RWPE1 (cell line): ENCODE results near the gene DNMT3A.

Source experiments
- CTCF ChIA-PET: fragments of 350-600 bp; sonication (Branson Sonifier 250); formaldehyde crosslinking; extraction: SDS; loops from one replicate; lab custom pipeline; 2021; lab: Yijun Ruan, JAX
- POLR2A ChIA-PET: fragments of 400-600 bp; formaldehyde crosslinking; extraction: SDS; loops from one replicate; lab custom pipeline; 2020; ENCODE audit warnings: antibody characterized with exemption; ENCODE audit not compliant: low non-redundant PET; lab: Yijun Ruan, JAX
- DNase-seq: peaks from one replicate; pipeline ENCODE4 v3.0.0; 2012; ENCODE audit warnings: low spot score
- H3K27ac ChIP-seq: fragments of 450-650 bp; 2 replicates; pipeline ENCODE4 v1.5.1; 2017
- CTCF ChIP-seq: fragments of 450-650 bp; conservative IDR thresholded peaks from 2 replicates; pipeline ENCODE4 v1.5.1; 2017; ENCODE audit warnings: low read depth, mild to moderate bottlenecking

The DNMT3A gene

GRCh38 chr2:25281522-25281921 is 60.2 kb downstream of the DNMT3A start:
- ChIA-PET POLR2A (no interaction called here), CTCF (no interaction called here)
- no peak for DNase-seq
- H3K27ac ChIP-seq: no peak overlapping the region
- TF ChIP-seq CTCF: no peak

- peak overlapping the region; percentile 81 for H3K27ac ChIP-seq
- DNase-seq: no peak
- CTCF ChIA-PET: no interaction called here
- POLR2A ChIA-PET: no interaction called here
- no peak for TF ChIP-seq CTCF
Observed at GRCh38 chr2:25280051-25280687, 61.6 kb downstream of the DNMT3A start.

- CTCF ChIA-PET: interaction anchor here (0.6 to 1.3 kb wide), 4 partner anchors 18 to 160 kb away, joined by 3 to 4 read pairs (median 4); no protein-coding TSS in a partner anchor
- DNase-seq: peak; percentile 87
- POLR2A ChIA-PET: interaction anchor here (0.6 to 1.0 kb wide), 2 partner anchors 18 to 27 kb away, joined by 3 to 5 read pairs; no protein-coding TSS in a partner anchor
- peak overlapping the region; percentile 81 for H3K27ac ChIP-seq
- no peak for TF ChIP-seq CTCF
Observed at GRCh38 chr2:25279091-25279651, 62.6 kb downstream of the DNMT3A start.

GRCh38 chr2:25276569-25277465 is 64.9 kb downstream of the DNMT3A start:
- ChIA-PET CTCF (interaction anchor here (0.7 to 0.8 kb wide), 2 partner anchors 12 to 19 kb away, joined by 3 to 4 read pairs; no protein-coding TSS in a partner anchor), POLR2A (no interaction called here)
- TF ChIP-seq CTCF: no peak; the same call in 1 of the 2 replicates
- no peak overlapping the region for H3K27ac ChIP-seq
- DNase-seq: no peak

- no peak for DNase-seq
- CTCF ChIA-PET: no interaction called here
- POLR2A ChIA-PET: no interaction called here
- H3K27ac ChIP-seq: no peak overlapping the region
- TF ChIP-seq CTCF: no peak
Observed at GRCh38 chr2:25275575-25275965, 66.2 kb downstream of the DNMT3A start.

GRCh38 chr2:25274868-25275574 is 66.7 kb downstream of the DNMT3A start:
- no peak for TF ChIP-seq CTCF
- no peak for DNase-seq
- H3K27ac ChIP-seq: no peak overlapping the region
- ChIA-PET CTCF (no interaction called here), POLR2A (no interaction called here)
